GM18526 (cell line): ENCODE measurements around the gene UGT1A4.

Experiments
- POLR2A ChIP-seq: IDR thresholded peaks from 3 replicates; pipeline ENCODE4 v1.6.1; 2011; ENCODE audit not compliant: insufficient read length; ENCODE audit errors: extremely low read depth

The UGT1A4 gene

DNA sequence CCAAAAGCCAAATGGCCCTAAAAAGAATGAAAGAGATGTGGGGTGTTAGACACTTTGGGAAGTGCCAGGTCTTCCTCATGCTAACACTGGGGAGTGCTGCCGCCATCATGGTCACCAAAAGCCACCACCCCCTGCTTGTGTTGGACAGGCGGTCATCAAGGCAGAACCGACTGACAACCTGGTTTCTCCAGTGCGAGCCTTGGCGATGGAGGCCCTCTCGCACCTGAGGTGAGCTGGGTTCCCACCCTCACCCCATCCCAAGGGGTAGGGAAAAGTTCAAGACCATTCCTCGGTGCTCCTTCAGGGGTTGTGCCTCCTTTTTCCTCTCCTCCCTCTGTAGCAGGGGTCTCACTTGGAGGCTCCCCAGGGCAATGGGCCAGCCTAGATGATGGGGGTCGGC is 93.2 kb downstream of the UGT1A4 start:
- no peak for TF ChIP-seq POLR2A

DNA sequence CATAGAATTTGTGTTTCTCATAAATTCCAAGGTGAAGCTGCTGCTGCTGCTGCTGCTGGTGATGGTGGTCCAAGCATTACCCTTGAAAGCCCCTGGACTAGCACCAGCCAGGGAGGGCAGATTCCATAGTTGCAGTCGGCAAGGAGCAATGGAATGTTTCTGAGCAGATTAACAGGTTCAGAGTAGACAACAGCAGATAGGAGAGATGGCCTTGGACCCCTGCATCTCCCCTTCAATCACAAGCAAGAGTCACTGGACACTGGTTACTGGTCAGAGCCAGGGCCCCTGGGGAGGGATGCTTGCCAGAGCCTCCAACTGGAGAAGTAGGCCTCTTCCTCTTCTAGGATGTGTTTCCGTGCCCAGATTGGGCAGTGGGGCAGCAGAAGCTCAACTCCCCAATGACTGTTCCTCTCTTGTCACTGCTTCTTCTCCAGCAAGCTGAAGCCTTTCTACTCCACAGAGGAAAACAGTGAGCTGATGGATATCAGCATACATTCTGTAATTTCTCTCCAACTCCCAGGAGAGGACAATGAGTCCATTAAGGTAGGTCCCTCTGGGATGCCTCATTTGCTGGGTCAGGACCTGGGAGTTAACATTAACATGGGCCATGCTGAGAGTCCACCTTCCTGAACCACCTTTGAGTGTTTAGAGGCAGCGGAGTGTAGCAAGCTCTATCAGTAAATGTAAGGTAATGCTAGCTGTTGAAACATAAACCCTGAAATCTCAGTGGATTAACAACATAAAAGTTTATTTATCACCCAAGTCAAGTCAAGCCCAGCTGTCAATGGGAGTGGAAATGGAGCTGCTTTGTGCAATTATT is 94.9 kb downstream of the UGT1A4 start:
- TF ChIP-seq POLR2A, result no peak

DNA sequence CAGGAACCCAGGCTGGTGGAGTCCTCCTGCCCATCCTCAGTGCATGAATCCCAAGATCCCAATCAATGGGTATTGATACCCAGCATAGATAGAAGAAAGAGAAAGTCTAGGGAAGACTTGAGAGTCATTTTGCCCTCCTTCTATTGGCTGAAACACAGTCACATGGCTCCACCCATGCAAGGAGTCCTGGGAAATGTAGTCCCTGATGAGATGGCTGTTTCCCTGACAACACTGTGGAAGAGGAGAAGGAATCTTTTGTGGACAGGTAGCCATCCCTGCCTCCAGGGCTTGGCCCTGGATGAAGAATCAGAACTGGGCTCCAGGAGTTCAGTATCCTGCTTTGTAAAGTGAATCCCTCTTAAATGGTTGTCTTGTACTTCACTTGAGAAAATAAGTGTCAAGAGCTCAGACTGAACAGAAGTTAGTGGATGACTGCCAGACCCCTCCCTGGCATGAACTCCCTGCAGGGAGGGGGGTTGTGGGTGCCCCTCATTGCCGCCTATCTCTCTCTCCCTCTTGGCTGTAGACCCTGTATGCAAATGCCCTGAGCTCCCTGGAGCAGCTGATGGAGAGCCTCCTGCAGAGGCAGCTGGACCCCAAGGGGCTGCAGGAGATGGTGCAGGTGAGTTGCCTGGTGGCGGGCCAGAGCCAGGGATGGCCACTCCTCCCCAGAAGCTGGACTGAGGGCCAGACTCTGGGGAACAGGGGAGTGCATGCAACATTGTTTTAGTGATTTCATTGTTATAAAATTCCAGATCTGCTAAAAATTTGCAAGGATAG is 95.7 kb downstream of the UGT1A4 start:
- TF ChIP-seq POLR2A, result no peak

DNA sequence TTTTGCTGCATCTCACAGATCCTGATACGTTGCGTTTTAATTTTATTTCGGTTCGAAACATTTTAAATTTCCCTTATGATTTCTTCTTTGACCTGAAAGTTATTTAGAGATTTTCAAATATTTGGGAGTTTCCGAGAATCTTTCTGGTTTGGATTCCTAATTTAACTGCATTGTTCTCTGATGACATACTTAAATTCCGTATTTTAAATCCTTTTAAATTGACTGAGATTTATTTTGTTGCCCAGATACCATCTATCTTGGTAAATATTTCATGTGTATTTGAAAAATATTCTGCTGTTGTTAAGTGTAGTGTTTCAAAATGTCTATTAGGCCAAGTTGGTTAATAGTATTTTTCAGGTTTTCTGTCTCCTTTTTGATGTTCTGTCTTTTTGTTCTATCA is 97.3 kb downstream of the UGT1A4 start:
- TF ChIP-seq POLR2A, result no peak

DNA sequence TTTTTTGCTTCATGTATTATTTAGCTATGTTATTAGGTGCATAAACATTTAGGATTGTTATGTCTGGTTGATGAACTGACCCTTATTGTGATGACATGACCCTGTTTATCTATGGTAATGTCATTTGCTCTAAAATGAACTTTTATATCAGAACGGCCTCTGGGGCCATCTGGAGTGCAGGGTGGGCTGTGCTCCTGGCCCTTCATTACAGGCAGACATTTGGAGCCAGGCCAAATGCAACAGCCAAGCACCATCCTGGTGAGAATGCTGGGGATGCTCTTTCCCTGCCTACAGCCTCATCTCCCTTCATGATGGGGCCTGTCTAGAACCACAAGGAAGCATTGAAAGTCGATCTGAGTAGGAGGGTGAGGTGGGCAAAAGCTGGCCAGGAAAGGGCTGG is 97.8 kb downstream of the UGT1A4 start:
- TF ChIP-seq POLR2A, result no peak

DNA sequence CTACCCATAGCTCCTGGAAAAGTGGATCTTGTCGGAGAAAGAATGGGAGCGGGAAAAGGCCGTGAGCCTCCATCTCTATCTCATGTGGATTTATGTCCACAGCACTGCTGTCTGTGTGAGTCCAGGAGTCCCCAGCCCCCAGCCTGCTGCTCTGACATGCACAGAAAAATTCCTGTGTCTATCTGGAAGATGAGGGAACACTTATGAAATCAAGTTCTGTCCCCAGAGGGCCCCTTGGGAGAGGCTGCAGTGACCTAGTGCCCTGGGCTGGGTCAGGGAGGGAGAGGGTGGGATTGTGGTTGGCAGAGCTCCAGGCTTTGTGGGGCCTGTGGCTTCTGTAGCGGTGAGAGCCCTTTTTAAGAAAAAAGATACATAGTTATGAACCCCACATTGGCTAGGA is 98.2 kb downstream of the UGT1A4 start:
- no peak for TF ChIP-seq POLR2A

DNA sequence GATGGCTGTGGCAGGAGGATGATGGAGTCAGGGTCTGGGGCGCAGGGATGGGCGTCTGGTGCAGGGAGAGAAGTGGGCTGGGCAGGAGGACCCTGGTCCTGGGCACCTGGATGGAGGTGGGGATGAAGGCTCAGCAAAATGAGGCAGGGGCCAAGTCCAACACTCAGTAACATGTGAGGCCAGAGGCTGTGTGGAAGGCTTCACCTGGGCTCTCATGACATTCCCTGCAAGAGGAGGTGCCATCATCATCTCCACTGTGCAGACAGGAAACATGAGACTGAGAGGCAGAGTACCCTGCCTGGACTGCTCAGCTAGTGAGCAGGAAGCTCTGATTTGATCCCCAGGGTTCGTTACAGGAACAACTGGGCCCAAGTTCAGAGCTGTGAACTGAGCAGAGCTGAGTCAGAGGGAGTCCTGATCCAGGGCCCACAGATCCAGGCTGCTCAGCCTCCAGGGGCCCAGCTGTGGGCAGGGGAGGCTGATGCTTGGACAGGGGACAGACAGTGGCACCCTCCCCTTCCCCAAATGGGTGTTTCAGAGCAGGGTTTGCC is 98.9 kb downstream of the UGT1A4 start:
- no peak for TF ChIP-seq POLR2A

DNA sequence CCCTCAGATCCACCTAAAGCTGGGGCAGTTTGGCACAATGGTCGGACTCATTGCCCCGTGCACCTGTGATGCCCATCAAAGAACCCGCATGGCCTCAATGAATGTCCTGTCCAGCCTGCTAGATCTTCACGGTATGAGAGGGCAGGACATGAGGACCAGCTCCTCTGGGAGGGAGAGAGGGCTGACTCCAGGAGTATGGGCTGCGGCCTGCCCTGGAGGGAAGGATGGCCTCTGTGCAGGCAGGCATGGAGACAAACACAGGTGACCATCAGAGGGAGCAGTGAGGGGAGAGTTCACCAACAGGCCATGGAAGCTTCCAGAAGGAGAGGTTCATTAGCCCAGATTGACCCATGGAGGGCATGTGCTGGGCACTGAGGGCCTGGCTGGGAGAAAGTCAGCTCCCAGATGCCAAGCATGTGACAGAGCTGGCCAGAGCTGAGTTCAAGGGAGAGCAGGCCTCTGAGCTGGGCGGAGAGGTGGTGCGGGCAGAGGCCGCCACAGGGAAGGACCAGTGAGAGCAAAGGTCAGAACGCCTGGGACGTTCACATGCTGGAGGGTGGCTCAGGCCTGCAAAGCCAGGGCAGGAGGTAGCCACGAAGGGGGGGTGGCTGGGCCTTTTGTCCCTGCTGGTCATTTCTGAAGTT is 99.6 kb downstream of the UGT1A4 start:
- TF ChIP-seq POLR2A, result no peak

DNA sequence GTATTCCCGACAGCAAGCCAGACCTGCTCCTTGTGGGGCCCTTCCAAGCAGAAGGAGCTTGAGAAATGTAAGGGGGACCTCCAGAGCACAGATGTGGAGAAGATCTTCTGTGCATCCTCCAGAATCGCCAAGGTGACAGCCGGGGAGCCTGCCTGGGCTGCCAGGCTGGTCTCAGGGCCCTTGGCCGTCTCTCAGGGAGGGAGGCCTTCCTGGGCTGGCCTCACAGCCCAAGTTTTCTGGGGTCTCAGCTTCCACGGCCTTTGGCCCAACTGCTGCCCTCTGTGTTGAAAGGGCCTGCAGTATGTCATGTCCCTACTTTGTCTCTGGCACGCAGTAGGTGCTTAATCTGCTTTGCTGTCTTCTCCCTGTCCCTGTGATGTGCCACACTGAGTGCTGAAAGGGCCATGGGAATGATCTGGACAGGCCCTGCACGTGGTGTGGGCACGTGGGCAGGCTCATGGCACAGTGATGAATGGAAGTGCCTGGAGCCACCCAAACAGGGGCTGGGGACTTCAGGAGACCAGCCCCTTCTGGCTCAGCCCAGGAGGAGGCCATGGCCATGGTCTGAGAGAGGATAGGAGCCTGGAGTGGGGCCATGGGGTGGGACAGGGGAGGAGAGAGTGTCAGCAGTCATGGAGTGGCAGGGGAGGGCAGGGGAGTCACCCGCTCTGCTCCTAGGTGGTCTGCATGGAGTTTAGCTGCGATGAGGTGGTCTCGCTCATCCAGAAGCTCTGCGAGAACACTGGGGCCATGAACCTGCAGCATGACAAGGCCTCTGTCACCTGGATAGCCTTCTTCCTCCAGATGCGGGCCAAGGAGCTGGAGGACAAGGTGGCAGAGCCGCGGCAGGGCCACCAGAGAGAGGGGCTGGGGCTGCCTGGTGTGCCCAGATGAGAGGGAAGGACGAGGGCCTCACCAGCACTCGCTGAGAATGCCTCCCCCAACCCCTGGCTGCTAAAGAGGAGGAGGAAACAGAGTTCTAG is 100.4 kb downstream of the UGT1A4 start:
- TF ChIP-seq POLR2A, result no peak

DNA sequence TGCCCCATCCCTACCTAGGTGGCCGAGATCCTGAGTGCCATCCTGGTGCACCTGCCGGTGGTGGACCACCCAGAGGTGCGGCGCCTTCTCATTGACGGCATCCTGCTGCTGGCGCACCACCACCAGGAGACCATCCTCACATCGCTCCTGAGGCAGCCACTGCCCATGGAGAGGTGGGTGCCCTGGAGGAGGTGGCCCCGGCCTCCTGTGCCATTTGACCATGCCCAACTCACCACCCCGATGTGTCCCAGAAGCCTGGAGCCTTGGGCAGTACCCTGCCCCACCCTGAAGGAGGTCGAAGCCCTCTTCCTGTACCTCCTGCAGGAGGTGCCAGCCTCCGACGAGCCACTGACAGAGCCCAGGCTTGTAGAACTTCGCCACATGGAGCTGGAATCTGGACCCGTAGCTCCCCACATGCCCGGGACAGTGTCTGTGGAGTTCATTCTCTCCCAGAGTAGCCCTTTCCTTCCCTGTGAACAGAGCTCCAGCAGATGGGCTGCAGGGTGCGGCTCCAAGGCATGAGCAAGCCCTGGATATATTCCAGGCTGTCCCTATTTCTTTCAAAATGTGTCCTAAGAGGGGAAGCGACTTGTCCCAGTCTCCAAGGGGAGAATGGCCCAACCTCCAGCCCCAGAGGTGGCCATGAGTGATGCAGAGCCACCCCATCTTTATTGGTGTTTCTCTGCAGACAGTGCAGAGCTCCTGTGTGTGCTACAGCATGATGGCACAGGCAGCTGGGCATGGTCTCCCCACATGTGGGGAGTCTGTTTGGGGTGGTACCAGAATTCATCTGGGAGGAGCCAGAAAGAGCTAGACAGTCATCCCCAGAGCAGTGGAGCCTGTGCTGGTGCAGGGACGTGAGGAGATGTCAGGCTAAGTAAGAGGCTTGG is 101.6 kb downstream of the UGT1A4 start:
- no peak for TF ChIP-seq POLR2A

DNA sequence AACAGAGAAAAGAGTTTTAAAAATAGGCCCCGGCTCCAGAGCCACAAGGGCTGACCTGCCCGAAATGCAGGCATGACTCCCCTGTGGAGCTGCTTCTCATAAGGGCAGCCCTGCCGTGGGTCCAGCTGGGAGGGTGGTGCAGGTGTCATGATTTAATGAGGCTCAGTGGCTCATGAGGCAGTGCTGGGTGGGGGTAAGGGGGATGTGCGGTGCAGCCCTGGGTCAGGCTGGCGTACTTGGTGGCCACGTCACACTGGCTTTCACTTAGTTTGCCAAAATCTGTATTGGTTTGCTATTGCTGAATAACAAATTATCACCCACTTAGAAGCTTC is 102.2 kb downstream of the UGT1A4 start:
- no peak for TF ChIP-seq POLR2A

DNA sequence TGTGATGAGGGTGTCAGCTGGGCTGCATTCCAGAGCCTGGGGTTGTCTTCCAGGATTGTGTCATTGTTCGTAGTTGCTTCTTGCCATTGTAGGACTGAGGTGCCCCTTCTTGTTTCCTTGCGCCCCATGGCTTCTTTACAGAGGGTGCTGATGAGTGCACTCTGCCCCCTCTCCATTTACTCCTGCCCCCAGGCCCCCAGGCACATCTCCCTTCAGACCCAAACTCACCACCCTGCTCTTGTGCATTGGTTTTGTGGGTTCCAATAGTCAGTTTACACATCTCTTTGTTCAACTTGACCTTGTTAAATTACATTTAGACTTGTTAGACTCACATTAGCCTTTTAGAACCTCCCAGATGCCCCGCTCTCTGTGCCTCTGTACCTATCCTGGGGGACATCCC is 102.7 kb downstream of the UGT1A4 start:
- TF ChIP-seq POLR2A, result no peak

DNA sequence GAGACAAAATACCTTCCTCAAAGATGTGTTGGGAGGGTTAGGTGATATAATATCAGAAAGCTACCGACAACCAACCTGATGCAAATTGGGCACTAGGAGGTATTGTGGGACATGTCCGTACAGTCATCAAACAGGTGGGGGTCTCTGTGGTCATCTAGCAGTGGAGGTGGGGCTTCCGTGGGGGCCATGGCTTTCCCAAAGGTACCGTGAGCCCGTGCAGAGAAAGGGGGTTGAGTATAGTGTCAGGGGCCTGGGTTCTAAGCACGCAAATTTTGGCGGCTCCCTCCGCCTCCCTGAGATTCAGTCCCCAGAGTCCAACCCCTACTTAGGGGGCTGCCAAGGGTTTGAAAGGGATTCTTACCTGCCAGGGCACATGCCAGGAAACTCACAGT is 103.2 kb downstream of the UGT1A4 start:
- TF ChIP-seq POLR2A, result no peak
